HL-60 (cell line): Measurements from ENCODE around the gene ABLIM1.

Experiments used
- POLR2AphosphoS5 ChIP-seq: IDR thresholded peaks from 2 replicates; pipeline ENCODE4 v1.6.1; 2012; ENCODE audit warnings: low read depth
- SPI1 ChIP-seq: IDR thresholded peaks from 2 replicates; pipeline ENCODE4 v1.6.1; 2012; ENCODE audit warnings: low read depth, mild to moderate bottlenecking, borderline replicate concordance
- TF ChIP-seq, protein P1 (sequence below): IDR thresholded peaks from one replicate; pipeline ENCODE4 v1.5.1; 2011; ENCODE audit warnings: low read length, control low read depth, inconsistent platforms; ENCODE audit not compliant: insufficient read depth
- TF ChIP-seq, protein P2 (sequence below): IDR thresholded peaks from 2 replicates; pipeline ENCODE4 v1.6.1; 2012; ENCODE audit warnings: low read depth; ENCODE audit not compliant: insufficient replicate concordance

DNA sequence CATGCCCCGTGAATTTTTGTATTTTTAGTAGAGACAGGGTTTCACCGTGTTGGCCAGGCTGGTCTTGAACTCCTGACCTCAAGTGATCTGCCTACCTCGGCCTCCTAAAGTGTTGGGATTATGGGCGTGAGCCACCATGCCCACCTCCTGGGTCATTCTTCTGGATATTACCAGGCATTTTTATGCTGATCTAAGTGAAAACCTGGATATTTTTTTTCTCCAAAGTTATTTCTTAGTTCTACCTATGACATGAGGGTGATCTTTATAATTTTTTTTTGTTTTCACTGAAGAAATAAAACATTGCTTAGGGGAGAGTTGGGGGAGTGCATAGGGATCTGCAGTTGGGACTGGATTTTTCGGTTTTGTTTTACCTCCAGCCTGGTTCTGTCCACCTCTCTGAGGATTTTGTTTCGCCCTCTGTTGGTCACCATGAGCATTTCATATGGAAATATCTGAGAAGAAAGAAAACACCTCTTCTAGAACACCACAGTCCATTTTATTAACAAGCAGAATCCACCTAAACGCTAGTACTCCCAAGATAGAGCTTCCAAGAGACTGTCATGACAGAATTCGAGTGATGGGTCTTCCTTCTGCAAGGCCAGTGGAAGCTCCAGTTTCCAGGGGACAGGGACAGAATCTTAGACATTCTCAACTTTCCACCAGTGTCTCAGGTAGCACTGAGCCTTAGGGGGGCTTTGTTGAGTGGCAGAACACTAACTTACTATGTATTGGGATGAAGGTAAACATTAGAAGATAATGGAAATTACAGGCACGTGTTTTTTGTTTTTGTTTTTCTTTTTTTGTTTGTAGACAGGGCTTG lies 220.4 kb downstream of the ABLIM1 start:
- no peak for TF ChIP-seq POLR2AphosphoS5
- TF ChIP-seq, protein P1, sequence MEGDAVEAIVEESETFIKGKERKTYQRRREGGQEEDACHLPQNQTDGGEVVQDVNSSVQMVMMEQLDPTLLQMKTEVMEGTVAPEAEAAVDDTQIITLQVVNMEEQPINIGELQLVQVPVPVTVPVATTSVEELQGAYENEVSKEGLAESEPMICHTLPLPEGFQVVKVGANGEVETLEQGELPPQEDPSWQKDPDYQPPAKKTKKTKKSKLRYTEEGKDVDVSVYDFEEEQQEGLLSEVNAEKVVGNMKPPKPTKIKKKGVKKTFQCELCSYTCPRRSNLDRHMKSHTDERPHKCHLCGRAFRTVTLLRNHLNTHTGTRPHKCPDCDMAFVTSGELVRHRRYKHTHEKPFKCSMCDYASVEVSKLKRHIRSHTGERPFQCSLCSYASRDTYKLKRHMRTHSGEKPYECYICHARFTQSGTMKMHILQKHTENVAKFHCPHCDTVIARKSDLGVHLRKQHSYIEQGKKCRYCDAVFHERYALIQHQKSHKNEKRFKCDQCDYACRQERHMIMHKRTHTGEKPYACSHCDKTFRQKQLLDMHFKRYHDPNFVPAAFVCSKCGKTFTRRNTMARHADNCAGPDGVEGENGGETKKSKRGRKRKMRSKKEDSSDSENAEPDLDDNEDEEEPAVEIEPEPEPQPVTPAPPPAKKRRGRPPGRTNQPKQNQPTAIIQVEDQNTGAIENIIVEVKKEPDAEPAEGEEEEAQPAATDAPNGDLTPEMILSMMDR = no peak
- TF ChIP-seq SPI1 = no peak
- TF ChIP-seq, protein P2, sequence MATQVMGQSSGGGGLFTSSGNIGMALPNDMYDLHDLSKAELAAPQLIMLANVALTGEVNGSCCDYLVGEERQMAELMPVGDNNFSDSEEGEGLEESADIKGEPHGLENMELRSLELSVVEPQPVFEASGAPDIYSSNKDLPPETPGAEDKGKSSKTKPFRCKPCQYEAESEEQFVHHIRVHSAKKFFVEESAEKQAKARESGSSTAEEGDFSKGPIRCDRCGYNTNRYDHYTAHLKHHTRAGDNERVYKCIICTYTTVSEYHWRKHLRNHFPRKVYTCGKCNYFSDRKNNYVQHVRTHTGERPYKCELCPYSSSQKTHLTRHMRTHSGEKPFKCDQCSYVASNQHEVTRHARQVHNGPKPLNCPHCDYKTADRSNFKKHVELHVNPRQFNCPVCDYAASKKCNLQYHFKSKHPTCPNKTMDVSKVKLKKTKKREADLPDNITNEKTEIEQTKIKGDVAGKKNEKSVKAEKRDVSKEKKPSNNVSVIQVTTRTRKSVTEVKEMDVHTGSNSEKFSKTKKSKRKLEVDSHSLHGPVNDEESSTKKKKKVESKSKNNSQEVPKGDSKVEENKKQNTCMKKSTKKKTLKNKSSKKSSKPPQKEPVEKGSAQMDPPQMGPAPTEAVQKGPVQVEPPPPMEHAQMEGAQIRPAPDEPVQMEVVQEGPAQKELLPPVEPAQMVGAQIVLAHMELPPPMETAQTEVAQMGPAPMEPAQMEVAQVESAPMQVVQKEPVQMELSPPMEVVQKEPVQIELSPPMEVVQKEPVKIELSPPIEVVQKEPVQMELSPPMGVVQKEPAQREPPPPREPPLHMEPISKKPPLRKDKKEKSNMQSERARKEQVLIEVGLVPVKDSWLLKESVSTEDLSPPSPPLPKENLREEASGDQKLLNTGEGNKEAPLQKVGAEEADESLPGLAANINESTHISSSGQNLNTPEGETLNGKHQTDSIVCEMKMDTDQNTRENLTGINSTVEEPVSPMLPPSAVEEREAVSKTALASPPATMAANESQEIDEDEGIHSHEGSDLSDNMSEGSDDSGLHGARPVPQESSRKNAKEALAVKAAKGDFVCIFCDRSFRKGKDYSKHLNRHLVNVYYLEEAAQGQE = no peak
